HepG2 (cell line): ENCODE data around the gene WWC1. TPM values are rescaled to one million over a fixed set of nuclear protein-coding genes. Genes with fewer than 3 reads are reported as not detected.

Source experiments
- ATRX ChIP-seq: sonication (generic); formaldehyde crosslinking; IDR thresholded peaks from 2 replicates; pipeline ENCODE4 v1.4.0; 2020; ENCODE audit warnings: missing genetic modification reagents, borderline replicate concordance
- ETS1 ChIP-seq: sonication (generic); formaldehyde crosslinking; IDR thresholded peaks from 2 replicates; pipeline ENCODE4 v1.4.0; 2020; ENCODE audit warnings: missing genetic modification reagents
- FOSL2 ChIP-seq: sonication (generic); formaldehyde crosslinking; IDR thresholded peaks from 2 replicates; pipeline ENCODE4 v1.4.0; 2020; ENCODE audit warnings: missing genetic modification reagents
- GPN1 ChIP-seq: sonication (generic); formaldehyde crosslinking; IDR thresholded peaks from 2 replicates; pipeline ENCODE4 v1.5.1; 2020; ENCODE audit warnings: missing genetic modification reagents, borderline replicate concordance
- HMGA1 ChIP-seq: sonication (generic); formaldehyde crosslinking; conservative IDR thresholded peaks from 2 replicates; pipeline ENCODE4 v1.4.0; 2020; ENCODE audit warnings: missing genetic modification reagents
- KLF13 ChIP-seq: sonication (generic); formaldehyde crosslinking; IDR thresholded peaks from 2 replicates; pipeline ENCODE4 v1.4.0; 2020; ENCODE audit warnings: mild to moderate bottlenecking, missing genetic modification reagents
- LBX2 ChIP-seq: sonication (generic); formaldehyde crosslinking; IDR thresholded peaks from 2 replicates; pipeline ENCODE4 v1.5.0; 2020; ENCODE audit warnings: missing genetic modification reagents, mild to moderate bottlenecking, borderline replicate concordance
- PHF20 ChIP-seq: sonication (generic); formaldehyde crosslinking; IDR thresholded peaks from 2 replicates; pipeline ENCODE4 v1.5.0; 2020; ENCODE audit warnings: mild to moderate bottlenecking, missing genetic modification reagents
- PRPF4 ChIP-seq: fragments of 200-400 bp; formaldehyde crosslinking; IDR thresholded peaks from 2 replicates; pipeline ENCODE4 v1.6.1; 2016; ENCODE audit warnings: low read length, low read depth; ENCODE audit not compliant: poor library complexity, severe bottlenecking
- SMAD1 ChIP-seq: sonication (generic); formaldehyde crosslinking; IDR thresholded peaks from 2 replicates; pipeline ENCODE4 v1.4.0; 2020; ENCODE audit warnings: missing genetic modification reagents, low read depth, mild to moderate bottlenecking, borderline replicate concordance
- SRSF1 ChIP-seq: fragments of 200-400 bp; formaldehyde crosslinking; optimal IDR thresholded peaks from 2 replicates; pipeline ENCODE3; 2017; ENCODE audit warnings: mild to moderate bottlenecking, low read depth, low read length, moderate library complexity
- STAT5B ChIP-seq: sonication (generic); formaldehyde crosslinking; IDR thresholded peaks from 2 replicates; pipeline ENCODE4 v1.4.0; 2020; ENCODE audit warnings: missing genetic modification reagents
- TOPORS ChIP-seq: sonication (generic); formaldehyde crosslinking; IDR thresholded peaks from 2 replicates; pipeline ENCODE4 v1.8.0; 2023; ENCODE audit warnings: mild to moderate bottlenecking, missing genetic modification reagents
- ZBTB3 ChIP-seq: sonication (generic); formaldehyde crosslinking; IDR thresholded peaks from 2 replicates; pipeline ENCODE4 v1.4.0; 2020; ENCODE audit warnings: low read depth, mild to moderate bottlenecking, moderate library complexity, missing genetic modification reagents, borderline replicate concordance
- ZNF234 ChIP-seq: sonication (generic); formaldehyde crosslinking; conservative IDR thresholded peaks from 2 replicates; pipeline ENCODE4 v1.5.1; 2020; ENCODE audit warnings: mild to moderate bottlenecking, missing genetic modification reagents
- ZNF275 ChIP-seq: sonication (generic); formaldehyde crosslinking; IDR thresholded peaks from 2 replicates; pipeline ENCODE4 v1.8.0; 2022; ENCODE audit warnings: missing genetic modification reagents, mild to moderate bottlenecking, inconsistent platforms, borderline replicate concordance
- ZNF34 ChIP-seq: sonication (generic); formaldehyde crosslinking; IDR thresholded peaks from 2 replicates; pipeline ENCODE4 v1.4.0; 2020; ENCODE audit warnings: mild to moderate bottlenecking, missing genetic modification reagents, borderline replicate concordance
- ZNF562 ChIP-seq: sonication (generic); formaldehyde crosslinking; IDR thresholded peaks from 2 replicates; pipeline ENCODE4 v1.8.0; 2022; ENCODE audit warnings: missing genetic modification reagents, borderline replicate concordance
- polyA plus RNA-seq, 8 experiments: library from polyadenylated mRNA; depleted of rRNA in 3 of 8; stranded (reverse) in 7 of 8; unstranded in 1 of 8; fragments of >200 nt; fragmentation: Illumina TruSeq in 4 of 8; extraction: Trizol in 4 of 8; gene quantifications; 2 replicates each; pipeline versions ENCODE4 v1.2.1 to v1.2.3, GENCODE V29; 2011 to 2016; ENCODE audit warnings: low read depth in 4 of 8, missing spikeins in 1 of 8, mixed read lengths in 1 of 8; ENCODE audit not compliant: insufficient read depth in 1 of 8
- total RNA-seq, 5 experiments: library from RNA; depleted of rRNA; stranded (reverse); fragments of >200 nt; fragmentation: Illumina TruSeq; extraction: Trizol; gene quantifications; 2 replicates each; pipeline ENCODE4 v1.2.3, GENCODE V29; 2016; ENCODE audit warnings: low read depth in 1 of 5
- TF ChIP-seq, protein P1 (sequence below): sonication (generic); formaldehyde crosslinking; IDR thresholded peaks from 2 replicates; pipeline ENCODE4 v1.4.0; 2020; ENCODE audit warnings: low read depth, mild to moderate bottlenecking, missing genetic modification reagents
- TF ChIP-seq, protein P2 (sequence below): sonication (generic); formaldehyde crosslinking; IDR thresholded peaks from 2 replicates; pipeline ENCODE4 v1.4.0; 2020; ENCODE audit warnings: mild to moderate bottlenecking, missing genetic modification reagents
- TF ChIP-seq, protein P3 (sequence below): sonication (generic); formaldehyde crosslinking; conservative IDR thresholded peaks from 2 replicates; pipeline ENCODE4 v1.4.0; 2020; ENCODE audit warnings: missing genetic modification reagents

The WWC1 gene
- total and polyA plus RNA-seq, 2 of the 13 experiments (the other 11 are each of a cell fraction or from before 2014, with no cell fraction given) = 8.3 to 17.9 TPM

- TF ChIP-seq, protein P1, sequence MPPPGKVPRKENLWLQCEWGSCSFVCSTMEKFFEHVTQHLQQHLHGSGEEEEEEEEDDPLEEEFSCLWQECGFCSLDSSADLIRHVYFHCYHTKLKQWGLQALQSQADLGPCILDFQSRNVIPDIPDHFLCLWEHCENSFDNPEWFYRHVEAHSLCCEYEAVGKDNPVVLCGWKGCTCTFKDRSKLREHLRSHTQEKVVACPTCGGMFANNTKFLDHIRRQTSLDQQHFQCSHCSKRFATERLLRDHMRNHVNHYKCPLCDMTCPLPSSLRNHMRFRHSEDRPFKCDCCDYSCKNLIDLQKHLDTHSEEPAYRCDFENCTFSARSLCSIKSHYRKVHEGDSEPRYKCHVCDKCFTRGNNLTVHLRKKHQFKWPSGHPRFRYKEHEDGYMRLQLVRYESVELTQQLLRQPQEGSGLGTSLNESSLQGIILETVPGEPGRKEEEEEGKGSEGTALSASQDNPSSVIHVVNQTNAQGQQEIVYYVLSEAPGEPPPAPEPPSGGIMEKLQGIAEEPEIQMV (CRISPR knock-in tag) = no peak; the same call in 1 of the 2 replicates
- TF ChIP-seq ZBTB3 (CRISPR knock-in tag) (no peak), GPN1 (no peak), TOPORS (CRISPR knock-in tag) (no peak), ATRX (CRISPR knock-in tag) (no peak), SMAD1 (CRISPR knock-in tag) (no peak), HMGA1 (no peak), ZNF234 (CRISPR knock-in tag) (no peak), ETS1 (CRISPR knock-in tag) (no peak), PHF20 (no peak), KLF13 (CRISPR knock-in tag) (no peak), FOSL2 (CRISPR knock-in tag) (peak; percentile 98), LBX2 (CRISPR knock-in tag) (no peak), PRPF4 (no peak), ZNF34 (CRISPR knock-in tag) (no peak), SRSF1 (no peak), ZNF562 (no peak), STAT5B (CRISPR knock-in tag) (no peak), ZNF275 (CRISPR knock-in tag) (no peak)
- TF ChIP-seq, protein P2, sequence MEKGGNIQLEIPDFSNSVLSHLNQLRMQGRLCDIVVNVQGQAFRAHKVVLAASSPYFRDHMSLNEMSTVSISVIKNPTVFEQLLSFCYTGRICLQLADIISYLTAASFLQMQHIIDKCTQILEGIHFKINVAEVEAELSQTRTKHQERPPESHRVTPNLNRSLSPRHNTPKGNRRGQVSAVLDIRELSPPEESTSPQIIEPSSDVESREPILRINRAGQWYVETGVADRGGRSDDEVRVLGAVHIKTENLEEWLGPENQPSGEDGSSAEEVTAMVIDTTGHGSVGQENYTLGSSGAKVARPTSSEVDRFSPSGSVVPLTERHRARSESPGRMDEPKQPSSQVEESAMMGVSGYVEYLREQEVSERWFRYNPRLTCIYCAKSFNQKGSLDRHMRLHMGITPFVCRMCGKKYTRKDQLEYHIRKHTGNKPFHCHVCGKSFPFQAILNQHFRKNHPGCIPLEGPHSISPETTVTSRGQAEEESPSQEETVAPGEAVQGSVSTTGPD (CRISPR knock-in tag) = no peak
- TF ChIP-seq, protein P3, sequence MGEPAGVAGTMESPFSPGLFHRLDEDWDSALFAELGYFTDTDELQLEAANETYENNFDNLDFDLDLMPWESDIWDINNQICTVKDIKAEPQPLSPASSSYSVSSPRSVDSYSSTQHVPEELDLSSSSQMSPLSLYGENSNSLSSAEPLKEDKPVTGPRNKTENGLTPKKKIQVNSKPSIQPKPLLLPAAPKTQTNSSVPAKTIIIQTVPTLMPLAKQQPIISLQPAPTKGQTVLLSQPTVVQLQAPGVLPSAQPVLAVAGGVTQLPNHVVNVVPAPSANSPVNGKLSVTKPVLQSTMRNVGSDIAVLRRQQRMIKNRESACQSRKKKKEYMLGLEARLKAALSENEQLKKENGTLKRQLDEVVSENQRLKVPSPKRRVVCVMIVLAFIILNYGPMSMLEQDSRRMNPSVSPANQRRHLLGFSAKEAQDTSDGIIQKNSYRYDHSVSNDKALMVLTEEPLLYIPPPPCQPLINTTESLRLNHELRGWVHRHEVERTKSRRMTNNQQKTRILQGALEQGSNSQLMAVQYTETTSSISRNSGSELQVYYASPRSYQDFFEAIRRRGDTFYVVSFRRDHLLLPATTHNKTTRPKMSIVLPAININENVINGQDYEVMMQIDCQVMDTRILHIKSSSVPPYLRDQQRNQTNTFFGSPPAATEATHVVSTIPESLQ (CRISPR knock-in tag) = no peak
Measured at GRCh38 chr5:168362097-168362885, 70.8 kb downstream of the WWC1 start (continued).
